T-helper 2 cell treated with Interferon-gamma antibody and Interleukin-4, amounts not matched to agents 5 μg/mL and 100 μg/mL, for 36 hours (primary cell): ENCODE data around the gene SLC7A6.

ENCODE experiments used
- DNase-seq: peaks from one replicate; pipeline ENCODE4 v3.0.0; 2021; ENCODE audit warnings: low spot score
- H3K27ac Mint-ChIP-seq: one replicate; pipeline ENCODE4 v1.8.0; 2021; ENCODE audit warnings: mild to moderate bottlenecking, mixed read lengths
- H3K27me3 Mint-ChIP-seq: one replicate; pipeline ENCODE4 v1.8.0; 2021; ENCODE audit warnings: low read depth, mixed read lengths
- H3K36me3 Mint-ChIP-seq: one replicate; pipeline ENCODE4 v1.8.0; 2021; ENCODE audit warnings: low read depth, mixed read lengths
- H3K4me1 Mint-ChIP-seq: one replicate; pipeline ENCODE4 v1.8.0; 2021; ENCODE audit warnings: low read depth, mixed read lengths
- H3K4me3 Mint-ChIP-seq: one replicate; pipeline ENCODE4 v1.8.0; 2022; ENCODE audit warnings: mild to moderate bottlenecking, moderate library complexity, mixed read lengths
- H3K9me3 Mint-ChIP-seq: one replicate; pipeline ENCODE4 v1.8.0; 2021; ENCODE audit warnings: mixed read lengths

The SLC7A6 gene

GRCh38 chr16:68338326-68339119 lies 74.2 kb downstream of the SLC7A6 start:
- DNase-seq = no peak
- Mint-ChIP-seq H3K4me1 (no peaks in the 10 kb centered on the region), H3K4me3 (no peak overlapping the region), H3K9me3 (no peaks in the 10 kb centered on the region), H3K36me3 (peaks cover 61% of the 10 kb centered on the region), H3K27me3 (no peaks in the 10 kb centered on the region), H3K27ac (no peak overlapping the region)

- H3K27me3 Mint-ChIP-seq = no peaks in the 10 kb centered on the region
- no peak overlapping the region for H3K27ac Mint-ChIP-seq
- no peak overlapping the region for H3K4me3 Mint-ChIP-seq
- peaks cover 58% of the 10 kb centered on the region for H3K36me3 Mint-ChIP-seq
- H3K9me3 Mint-ChIP-seq = no peaks in the 10 kb centered on the region
- DNase-seq = no peak
- no peaks in the 10 kb centered on the region for H3K4me1 Mint-ChIP-seq
These were observed 74.9 kb downstream of the SLC7A6 start for GRCh38 chr16:68339214-68339613.

GRCh38 chr16:68342620-68343019 lies 78.3 kb downstream of the SLC7A6 start:
- Mint-ChIP-seq H3K27ac (no peak overlapping the region), H3K9me3 (no peaks in the 10 kb centered on the region), H3K4me3 (no peak overlapping the region), H3K4me1 (peaks cover 3% of the 10 kb centered on the region), H3K36me3 (peaks cover 64% of the 10 kb centered on the region), H3K27me3 (no peaks in the 10 kb centered on the region)
- no peak for DNase-seq

GRCh38 chr16:68343137-68343536 lies 78.8 kb downstream of the SLC7A6 start:
- H3K4me3 Mint-ChIP-seq = no peak overlapping the region
- no peak for DNase-seq
- H3K4me1 Mint-ChIP-seq = peaks cover 5% of the 10 kb centered on the region
- no peak overlapping the region for H3K27ac Mint-ChIP-seq
- H3K36me3 Mint-ChIP-seq = peaks cover 64% of the 10 kb centered on the region
- no peaks in the 10 kb centered on the region for H3K27me3 Mint-ChIP-seq
- H3K9me3 Mint-ChIP-seq = no peaks in the 10 kb centered on the region

GRCh38 chr16:68344252-68344651 lies 79.9 kb downstream of the SLC7A6 start:
- no peak for DNase-seq
- Mint-ChIP-seq H3K9me3 (no peaks in the 10 kb centered on the region), H3K4me3 (no peak overlapping the region), H3K27ac (no peak overlapping the region), H3K4me1 (peaks cover 5% of the 10 kb centered on the region), H3K36me3 (peaks cover 67% of the 10 kb centered on the region), H3K27me3 (no peaks in the 10 kb centered on the region)

- H3K4me3 Mint-ChIP-seq = no peak overlapping the region
- no peak for DNase-seq
- peaks cover 59% of the 10 kb centered on the region for H3K36me3 Mint-ChIP-seq
- peaks cover 5% of the 10 kb centered on the region for H3K4me1 Mint-ChIP-seq
- no peak overlapping the region for H3K27ac Mint-ChIP-seq
- H3K9me3 Mint-ChIP-seq = no peaks in the 10 kb centered on the region
- H3K27me3 Mint-ChIP-seq = no peaks in the 10 kb centered on the region
These were observed 81.1 kb downstream of the SLC7A6 start for GRCh38 chr16:68345351-68345810.

- no peak overlapping the region for H3K4me3 Mint-ChIP-seq
- no peaks in the 10 kb centered on the region for H3K27me3 Mint-ChIP-seq
- no peak for DNase-seq
- peaks cover 54% of the 10 kb centered on the region for H3K36me3 Mint-ChIP-seq
- no peaks in the 10 kb centered on the region for H3K9me3 Mint-ChIP-seq
- peaks cover 5% of the 10 kb centered on the region for H3K4me1 Mint-ChIP-seq
- no peak overlapping the region for H3K27ac Mint-ChIP-seq
These were observed 81.8 kb downstream of the SLC7A6 start for GRCh38 chr16:68345958-68346635.

GRCh38 chr16:68346892-68347480 lies 82.7 kb downstream of the SLC7A6 start:
- H3K36me3 Mint-ChIP-seq = peaks cover 57% of the 10 kb centered on the region
- no peak overlapping the region for H3K27ac Mint-ChIP-seq
- H3K4me1 Mint-ChIP-seq = peaks cover 5% of the 10 kb centered on the region
- no peak overlapping the region for H3K4me3 Mint-ChIP-seq
- no peak for DNase-seq
- no peaks in the 10 kb centered on the region for H3K9me3 Mint-ChIP-seq
- H3K27me3 Mint-ChIP-seq = no peaks in the 10 kb centered on the region

- Mint-ChIP-seq H3K27ac (no peak overlapping the region), H3K9me3 (no peaks in the 10 kb centered on the region), H3K27me3 (no peaks in the 10 kb centered on the region), H3K4me1 (peaks cover 5% of the 10 kb centered on the region), H3K4me3 (no peak overlapping the region), H3K36me3 (peaks cover 57% of the 10 kb centered on the region)
- DNase-seq = no peak
These were observed 83.3 kb downstream of the SLC7A6 start for GRCh38 chr16:68347605-68348004.

GRCh38 chr16:68348639-68349445 lies 84.5 kb downstream of the SLC7A6 start:
- peaks cover 5% of the 10 kb centered on the region for H3K4me1 Mint-ChIP-seq
- H3K36me3 Mint-ChIP-seq = peaks cover 67% of the 10 kb centered on the region
- no peak overlapping the region for H3K27ac Mint-ChIP-seq
- no peak overlapping the region for H3K4me3 Mint-ChIP-seq
- H3K9me3 Mint-ChIP-seq = no peaks in the 10 kb centered on the region
- no peak for DNase-seq
- H3K27me3 Mint-ChIP-seq = no peaks in the 10 kb centered on the region

GRCh38 chr16:68349838-68350410 lies 85.6 kb downstream of the SLC7A6 start:
- Mint-ChIP-seq H3K36me3 (peaks cover 73% of the 10 kb centered on the region), H3K4me3 (no peak overlapping the region), H3K27me3 (no peaks in the 10 kb centered on the region), H3K27ac (no peak overlapping the region), H3K4me1 (peaks cover 9% of the 10 kb centered on the region), H3K9me3 (no peaks in the 10 kb centered on the region)
- DNase-seq = no peak

- no peak for DNase-seq
- no peaks in the 10 kb centered on the region for H3K27me3 Mint-ChIP-seq
- H3K36me3 Mint-ChIP-seq = peaks cover 76% of the 10 kb centered on the region
- H3K9me3 Mint-ChIP-seq = no peaks in the 10 kb centered on the region
- H3K27ac Mint-ChIP-seq = no peak overlapping the region
- H3K4me3 Mint-ChIP-seq = no peak overlapping the region
- peaks cover 16% of the 10 kb centered on the region for H3K4me1 Mint-ChIP-seq
These were observed 86.6 kb downstream of the SLC7A6 start for GRCh38 chr16:68350813-68351350.
